Measurements from ENCODE around the gene RAPGEF2.
"Not testable (repeated sequence)": the region's sequence is repeated elsewhere in the genome, so short reads cannot be mapped to it uniquely, and the experiment has no call there.

RAPGEF2 gene

GRCh38 chr4:159239629-159240028 lies 136.8 kb downstream of the RAPGEF2 start:
- DNase-seq (ENCODE audit: low read depth in 2 of 2): no peak

DNA sequence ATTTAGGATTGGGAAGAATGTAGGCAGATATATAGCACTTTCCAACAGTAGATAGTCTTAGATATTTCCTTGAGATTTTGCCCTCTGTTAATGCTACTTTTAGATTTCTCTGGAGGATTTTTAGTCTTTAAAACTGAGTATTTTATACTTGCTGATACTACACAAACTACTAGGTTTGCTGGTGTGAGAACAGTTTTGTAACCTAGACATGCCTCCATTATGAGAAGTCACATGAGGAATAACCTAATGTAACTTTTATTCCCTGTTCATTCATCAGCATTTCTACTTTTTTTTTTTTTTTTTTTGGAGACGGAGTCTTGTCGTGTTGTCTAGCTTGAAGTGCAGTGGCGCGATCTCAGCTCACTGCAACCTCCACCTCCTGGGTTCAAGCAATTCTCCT lies 137.2 kb downstream of the RAPGEF2 start:
- no peak for DNase-seq (ENCODE audit: low read depth in 2 of 2)

GRCh38 chr4:159240687-159241086 lies 137.8 kb downstream of the RAPGEF2 start:
- no peak for DNase-seq (ENCODE audit: low read depth in 2 of 2)

DNA sequence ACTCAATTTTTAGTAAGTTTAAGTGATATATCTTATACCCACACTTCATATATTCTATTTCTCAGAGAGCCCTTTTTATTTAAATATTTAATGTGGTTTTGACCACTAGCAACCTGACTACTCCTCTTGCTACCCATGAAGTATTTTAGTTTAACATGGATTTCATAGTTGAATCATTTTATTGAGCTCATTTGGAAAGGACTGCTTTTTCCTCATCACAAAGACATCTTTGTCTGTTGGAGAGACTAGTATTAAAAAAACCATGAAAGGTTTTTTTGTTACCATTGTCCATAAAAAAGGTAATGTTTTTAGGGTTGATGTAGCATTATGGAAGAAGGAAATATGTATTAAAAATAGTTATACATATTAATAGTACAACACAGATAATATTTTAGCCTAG lies 139.5 kb downstream of the RAPGEF2 start:
- DNase-seq (ENCODE audit: low read depth in 2 of 2): no peak

GRCh38 chr4:159248384-159249178 lies 145.7 kb downstream of the RAPGEF2 start:
- DNase-seq (ENCODE audit: low read depth in 2 of 2): no peak

DNA sequence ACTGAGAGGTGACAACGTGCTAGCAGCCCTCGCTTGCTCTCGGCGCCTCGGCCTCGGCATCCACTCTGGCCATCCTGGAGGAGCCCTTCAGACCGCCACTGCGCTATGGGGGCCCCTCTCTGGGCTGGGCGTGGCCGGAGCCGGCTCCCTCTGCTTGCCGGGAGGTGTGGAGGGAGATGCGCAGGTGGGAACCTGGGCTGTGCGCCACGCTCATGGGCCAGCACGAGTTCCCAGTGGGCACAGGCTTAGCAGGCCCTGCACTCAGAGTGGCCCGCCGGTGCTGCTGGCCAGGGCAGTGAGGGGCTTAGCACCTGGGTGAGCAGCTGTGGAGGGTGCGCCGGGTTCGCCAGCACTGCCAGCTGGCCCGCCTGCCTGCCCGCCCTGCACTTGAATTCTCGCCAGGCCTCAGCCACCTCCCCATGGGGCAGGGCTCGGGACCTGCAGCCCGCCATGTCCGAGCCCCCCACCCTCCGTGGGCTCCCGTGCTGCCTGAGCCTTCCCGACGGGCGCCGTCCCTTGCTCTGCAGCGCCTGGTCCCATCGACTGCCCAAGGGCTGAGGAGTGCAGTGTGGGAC lies 148.0 kb downstream of the RAPGEF2 start:
- no peak for DNase-seq (ENCODE audit: low read depth in 2 of 2)

DNA sequence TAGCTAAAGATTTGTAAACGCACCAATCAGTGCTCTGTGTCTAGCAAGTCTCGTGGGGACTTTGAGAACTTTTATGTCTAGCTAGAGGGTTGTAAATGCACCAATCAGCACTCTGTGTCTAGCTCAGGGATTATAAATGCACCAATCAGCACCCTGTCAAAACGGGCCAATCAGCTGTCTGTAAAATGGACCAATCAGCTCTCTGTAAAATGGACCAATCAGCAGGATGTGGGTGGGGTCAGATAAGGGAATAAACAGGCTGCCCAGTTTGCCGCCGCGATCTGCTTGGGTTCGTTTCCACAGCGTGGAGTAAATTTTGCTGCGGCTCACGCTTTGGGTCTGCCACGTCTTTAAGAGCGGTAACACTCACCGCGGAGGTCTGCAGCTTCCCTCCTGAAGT lies 148.7 kb downstream of the RAPGEF2 start:
- not testable (repeated sequence) for DNase-seq (ENCODE audit: low read depth in 2 of 2)

- DNase-seq (ENCODE audit: low read depth in 2 of 2): no peak
Measured at GRCh38 chr4:159252491-159252890, 149.6 kb downstream of the RAPGEF2 start.

GRCh38 chr4:159256037-159256436 lies 153.2 kb downstream of the RAPGEF2 start:
- no peak for DNase-seq (ENCODE audit: low read depth in 2 of 2)

GRCh38 chr4:159258889-159259560 lies 156.1 kb downstream of the RAPGEF2 start:
- no peak for DNase-seq (ENCODE audit: low read depth in 2 of 2)

DNA sequence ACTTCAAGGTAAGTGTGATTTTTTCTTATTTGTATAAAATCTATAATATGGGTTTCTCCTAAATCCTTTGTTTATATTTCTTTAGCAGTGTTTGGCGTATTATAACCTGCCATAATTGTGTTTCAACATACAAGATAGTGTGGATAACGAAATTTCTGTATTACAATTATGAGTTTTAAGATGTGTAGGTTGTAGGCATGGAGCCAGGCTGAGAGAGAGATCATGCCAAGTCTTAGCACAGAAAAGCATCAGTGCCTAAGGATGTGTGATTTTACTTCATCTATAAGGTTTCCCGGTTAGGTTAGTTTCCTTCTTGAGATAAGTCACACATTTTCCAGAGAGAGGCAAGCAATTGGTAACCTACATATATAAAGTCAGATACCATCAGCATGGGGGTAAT lies 161.2 kb downstream of the RAPGEF2 start:
- no peak for DNase-seq (ENCODE audit: low read depth in 2 of 2)

DNA sequence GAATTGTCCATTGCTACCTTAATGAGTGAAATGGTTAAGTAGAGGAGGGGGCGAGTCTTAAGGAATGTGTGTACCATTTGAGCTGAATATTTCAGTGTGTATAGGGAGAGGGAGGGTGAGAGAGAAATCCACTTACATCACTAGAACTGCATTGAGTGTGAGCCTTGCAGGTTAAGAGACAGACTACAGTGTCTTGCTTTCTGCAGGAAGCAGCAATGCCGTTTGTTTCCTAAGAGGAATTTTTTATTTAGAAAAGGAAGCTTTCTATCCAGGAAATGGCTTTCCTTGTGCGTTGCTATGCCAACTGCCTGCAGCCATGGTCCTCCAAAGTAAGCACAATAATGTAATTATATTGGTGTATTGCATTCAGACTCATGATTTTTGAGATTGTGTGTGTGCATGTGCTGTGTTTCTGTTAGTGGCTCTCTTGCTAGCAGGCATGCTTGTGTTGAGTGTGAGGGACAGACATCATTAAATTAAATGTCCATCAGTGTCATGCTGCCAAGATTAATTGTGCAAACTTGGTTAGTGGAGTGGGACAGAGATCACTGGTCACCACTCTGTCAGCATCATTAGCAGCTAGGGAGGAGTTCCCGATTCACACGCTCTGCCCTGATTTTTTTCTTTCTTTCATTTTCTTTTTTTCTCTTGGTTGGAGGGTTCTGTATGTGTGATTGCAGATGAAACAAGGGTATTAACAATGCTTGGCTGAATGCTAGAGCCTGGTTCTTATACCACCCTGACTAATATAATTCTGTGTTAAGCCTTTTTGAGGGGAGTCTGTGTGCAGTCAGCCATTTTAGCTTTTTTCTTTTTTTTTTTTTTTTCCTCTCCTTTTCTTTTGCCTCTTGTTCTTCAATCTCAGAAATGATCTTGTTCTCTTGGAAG lies 164.3 kb downstream of the RAPGEF2 start:
- no peak for DNase-seq (ENCODE audit: low read depth in 2 of 2)

GRCh38 chr4:159267869-159268285 lies 165.0 kb downstream of the RAPGEF2 start:
- no peak for DNase-seq (ENCODE audit: low read depth in 2 of 2)

DNA sequence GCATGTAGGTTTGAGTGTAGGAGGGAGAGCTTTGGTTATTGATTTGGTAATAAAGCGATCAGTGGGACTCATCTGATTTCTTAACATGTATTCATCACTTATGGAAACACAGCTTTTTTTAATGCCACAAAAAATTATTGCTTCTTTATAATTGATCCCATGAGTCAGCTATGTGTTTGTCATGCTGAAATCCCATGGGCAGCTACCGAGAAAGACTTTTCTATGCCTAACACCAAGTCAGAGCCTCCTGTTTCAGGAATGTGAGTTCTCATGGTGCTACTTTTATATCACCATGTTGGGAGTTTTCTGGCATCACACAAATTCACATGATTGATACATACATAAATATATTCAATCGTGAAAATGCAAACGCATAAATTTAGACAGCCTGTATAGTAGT lies 165.7 kb downstream of the RAPGEF2 start:
- DNase-seq (ENCODE audit: low read depth in 2 of 2): no peak

DNA sequence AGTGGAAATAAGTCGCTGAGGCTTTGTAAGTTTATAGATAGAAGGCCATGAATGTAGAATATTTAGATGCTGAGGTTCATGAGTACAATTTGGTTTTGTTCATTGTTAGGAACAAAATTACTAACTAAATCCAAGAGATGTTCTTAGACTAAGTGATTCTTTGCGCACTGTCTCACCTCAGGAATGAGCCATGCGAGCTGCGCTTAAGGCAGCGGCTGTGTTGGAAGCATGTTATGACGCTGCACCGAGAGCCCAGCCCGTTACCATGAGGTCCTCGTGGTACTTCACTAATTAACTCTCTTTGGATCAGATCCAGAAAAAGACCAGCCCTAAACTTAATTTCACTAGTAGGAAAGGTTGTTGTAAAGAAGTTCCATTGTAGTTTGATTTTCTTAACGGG lies 166.2 kb downstream of the RAPGEF2 start:
- DNase-seq (ENCODE audit: low read depth in 2 of 2): no peak

GRCh38 chr4:159269956-159270355 lies 167.1 kb downstream of the RAPGEF2 start:
- no peak for DNase-seq (ENCODE audit: low read depth in 2 of 2)

- DNase-seq (ENCODE audit: low read depth in 2 of 2): no peak
Measured at GRCh38 chr4:159271856-159272255, 169.0 kb downstream of the RAPGEF2 start.

DNA sequence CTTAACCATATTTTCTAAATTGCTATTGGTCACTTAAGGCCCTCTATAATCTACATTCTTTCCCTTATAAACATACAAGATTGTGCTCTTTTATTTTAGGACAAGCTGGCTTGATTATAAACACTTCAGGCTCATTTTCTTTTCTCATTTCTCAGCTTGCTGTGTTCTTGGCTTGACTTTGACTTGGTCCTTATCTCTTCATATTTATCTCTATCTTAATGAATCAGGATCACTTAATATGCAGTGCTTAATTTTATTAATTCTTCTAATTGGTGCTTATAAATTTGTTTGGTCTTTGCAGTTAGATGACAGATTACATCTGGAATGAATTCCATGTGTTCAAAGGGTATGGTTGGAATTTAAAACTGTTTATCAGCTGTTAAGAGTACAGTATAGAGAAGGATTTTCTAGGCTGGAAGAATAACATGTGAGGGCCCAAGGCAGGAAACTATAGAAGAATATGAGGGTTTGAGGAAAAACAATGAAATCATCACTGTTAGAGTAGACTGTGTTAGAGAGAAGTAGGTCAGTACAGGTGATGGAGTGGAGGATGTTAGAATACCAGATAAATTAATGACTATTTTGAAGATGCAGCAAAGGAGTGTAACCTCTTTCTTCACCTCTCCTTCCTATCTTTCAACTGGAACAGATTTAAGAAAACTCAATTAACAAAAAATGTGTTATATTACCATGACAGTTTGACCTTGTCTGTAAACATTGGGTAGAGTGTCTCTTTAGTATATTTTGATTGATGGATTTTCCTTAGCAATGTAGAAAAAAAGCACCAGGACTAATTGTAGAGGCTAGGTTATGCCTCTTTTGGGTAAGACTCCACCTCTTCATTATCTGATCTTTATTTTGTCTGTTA lies 169.6 kb downstream of the RAPGEF2 start:
- DNase-seq (ENCODE audit: low read depth in 2 of 2): no peak

GRCh38 chr4:159273141-159273438 lies 170.2 kb downstream of the RAPGEF2 start:
- no peak for DNase-seq (ENCODE audit: low read depth in 2 of 2)

DNA sequence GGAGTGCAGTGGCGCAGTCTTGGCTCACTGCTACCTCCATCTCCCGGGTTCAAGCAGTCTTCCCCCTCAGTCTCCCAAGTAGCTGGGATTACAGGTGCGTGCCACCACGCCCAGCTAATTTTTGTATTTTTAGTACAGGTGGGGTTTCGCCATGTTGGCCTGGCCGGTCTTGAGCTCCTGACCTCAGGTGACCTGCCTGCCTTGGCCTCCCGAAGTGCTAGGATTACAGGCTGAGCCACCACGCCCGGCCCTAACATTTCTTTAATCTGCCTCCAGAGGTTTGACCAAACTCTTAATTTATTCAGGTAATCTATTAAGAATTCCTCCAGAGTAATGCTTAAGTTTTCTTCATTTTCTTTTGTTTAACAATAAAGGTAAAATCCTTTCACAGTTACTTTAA lies 171.0 kb downstream of the RAPGEF2 start:
- no peak for DNase-seq (ENCODE audit: low read depth in 2 of 2)

DNA sequence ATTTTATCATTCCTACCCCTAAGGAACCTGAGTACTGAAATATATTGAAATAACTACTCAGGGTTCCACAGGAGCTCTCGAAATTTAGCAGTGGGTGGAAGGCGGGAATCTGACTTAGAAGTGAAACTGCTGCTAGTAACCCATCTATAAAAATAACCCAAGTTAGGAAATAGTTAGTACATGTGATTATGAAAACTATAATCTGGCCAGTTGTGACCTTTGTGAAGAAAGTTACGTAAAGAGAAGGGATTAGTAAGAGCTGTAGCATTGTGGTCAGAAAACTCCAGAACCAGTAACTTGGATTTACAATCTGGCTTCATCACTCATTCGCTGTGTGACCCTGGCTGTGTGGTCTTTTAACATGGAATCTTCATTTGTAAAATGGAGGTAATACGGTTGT lies 175.5 kb downstream of the RAPGEF2 start:
- DNase-seq (ENCODE audit: low read depth in 2 of 2): no peak

Data from stimulated activated CD4-positive, alpha-beta T cell treated with anti-CD3 and anti-CD28 coated beads, Interleukin-1b, Interleukin-23, amount 100 ng/mL, for 4 hours (primary cell).